ENCODE measurements around the gene ARV1. TPM values are rescaled to one million over a fixed set of nuclear protein-coding genes. Genes with fewer than 3 reads are reported as not detected.
"Not testable (repeated sequence)": the region's sequence is repeated elsewhere in the genome, so short reads cannot be mapped to it uniquely, and the experiment has no call there.

The ARV1 gene
- total RNA-seq, 2 donors from 2014 or later = 12.2 to 15.6 TPM

GRCh38 chr1:231035799-231036198 lies 56.9 kb downstream of the ARV1 start:
- H3K36me3 Mint-ChIP-seq = no peaks in the 10 kb centered on the region
- H3K9me3 Mint-ChIP-seq = no peaks in the 10 kb centered on the region
- ATAC-seq = no peak
- H3K4me3 Mint-ChIP-seq = peak overlapping the region; percentile 52
- H3K27ac Mint-ChIP-seq = peak overlapping the region; percentile 14 to 24
- DNase-seq (ENCODE audit: low spot score) = no peak
- H3K27me3 Mint-ChIP-seq = no peaks in the 10 kb centered on the region
- H3K4me1 Mint-ChIP-seq (ENCODE audit: low read depth in 2 of 2) = peaks cover 21 to 29% of the 10 kb centered on the region in 2 donors

GRCh38 chr1:231036416-231036815 lies 57.5 kb downstream of the ARV1 start:
- no peaks in the 10 kb centered on the region for H3K36me3 Mint-ChIP-seq
- ATAC-seq (peak; percentile 56 to 69), DNase-seq (ENCODE audit: low spot score) (no peak)
- H3K4me1 Mint-ChIP-seq (ENCODE audit: low read depth in 2 of 2) = peaks cover 24 to 33% of the 10 kb centered on the region in 2 donors
- H3K4me3 Mint-ChIP-seq = peak overlapping the region; percentile 52
- peaks cover 3 to 5% of the 10 kb centered on the region in 2 donors for H3K27me3 Mint-ChIP-seq
- no peaks in the 10 kb centered on the region for H3K9me3 Mint-ChIP-seq
- peak overlapping the region; percentile 14 to 24 for H3K27ac Mint-ChIP-seq

DNA sequence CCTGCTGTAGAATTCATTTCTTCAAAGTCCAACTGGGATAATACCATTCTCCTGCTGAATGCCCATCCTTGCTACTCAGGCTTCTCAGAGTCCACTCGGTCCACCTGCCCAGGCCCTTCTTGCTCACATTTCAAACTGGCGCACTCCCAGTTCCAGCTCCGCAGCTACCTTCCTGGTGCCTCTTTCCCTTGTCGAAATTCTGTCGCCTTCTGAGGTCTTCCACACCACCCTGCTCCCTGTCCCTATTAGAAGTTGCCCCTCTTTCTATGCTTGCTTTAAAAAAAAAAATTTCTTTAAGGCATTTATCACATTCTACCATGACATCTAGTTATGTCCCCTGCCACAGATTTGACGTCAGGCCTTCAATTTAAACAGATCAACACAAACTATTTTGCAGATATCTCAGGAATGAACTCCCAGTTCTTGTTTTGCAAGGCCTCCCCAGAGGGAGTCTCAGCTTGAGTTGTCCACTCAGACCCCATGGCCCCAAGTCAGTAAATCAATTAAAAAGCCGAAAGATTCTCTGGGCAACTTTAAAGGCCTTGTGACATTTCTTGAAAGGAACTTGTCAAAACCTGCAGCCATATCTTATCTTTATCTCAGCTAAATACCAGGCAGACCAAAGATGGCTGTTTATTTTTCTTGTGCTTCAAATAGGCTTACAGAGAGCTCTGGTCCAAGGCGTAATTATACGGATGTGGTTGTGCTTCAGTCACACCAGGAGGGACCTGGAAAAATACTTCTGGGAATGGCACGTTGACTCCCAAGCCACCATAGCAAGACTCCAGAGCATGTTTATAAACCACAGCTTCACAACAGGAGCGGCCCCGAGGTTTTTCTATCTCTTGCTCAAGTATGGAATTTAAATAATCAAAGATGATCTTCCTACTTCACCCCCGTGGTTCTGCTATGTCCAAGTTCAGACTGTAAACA lies 59.0 kb downstream of the ARV1 start:
- DNase-seq (ENCODE audit: low spot score) (no peak), ATAC-seq (no peak)
- Mint-ChIP-seq H3K27me3 (peaks cover 4 to 8% of the 10 kb centered on the region in 2 donors), H3K4me3 (peak overlapping the region; percentile 62), H3K36me3 (no peaks in the 10 kb centered on the region), H3K9me3 (no peaks in the 10 kb centered on the region), H3K27ac (peak overlapping the region in 1 of 2 donors; percentile 33), H3K4me1 (ENCODE audit: low read depth in 2 of 2) (peaks cover 25 to 36% of the 10 kb centered on the region in 2 donors)

DNA sequence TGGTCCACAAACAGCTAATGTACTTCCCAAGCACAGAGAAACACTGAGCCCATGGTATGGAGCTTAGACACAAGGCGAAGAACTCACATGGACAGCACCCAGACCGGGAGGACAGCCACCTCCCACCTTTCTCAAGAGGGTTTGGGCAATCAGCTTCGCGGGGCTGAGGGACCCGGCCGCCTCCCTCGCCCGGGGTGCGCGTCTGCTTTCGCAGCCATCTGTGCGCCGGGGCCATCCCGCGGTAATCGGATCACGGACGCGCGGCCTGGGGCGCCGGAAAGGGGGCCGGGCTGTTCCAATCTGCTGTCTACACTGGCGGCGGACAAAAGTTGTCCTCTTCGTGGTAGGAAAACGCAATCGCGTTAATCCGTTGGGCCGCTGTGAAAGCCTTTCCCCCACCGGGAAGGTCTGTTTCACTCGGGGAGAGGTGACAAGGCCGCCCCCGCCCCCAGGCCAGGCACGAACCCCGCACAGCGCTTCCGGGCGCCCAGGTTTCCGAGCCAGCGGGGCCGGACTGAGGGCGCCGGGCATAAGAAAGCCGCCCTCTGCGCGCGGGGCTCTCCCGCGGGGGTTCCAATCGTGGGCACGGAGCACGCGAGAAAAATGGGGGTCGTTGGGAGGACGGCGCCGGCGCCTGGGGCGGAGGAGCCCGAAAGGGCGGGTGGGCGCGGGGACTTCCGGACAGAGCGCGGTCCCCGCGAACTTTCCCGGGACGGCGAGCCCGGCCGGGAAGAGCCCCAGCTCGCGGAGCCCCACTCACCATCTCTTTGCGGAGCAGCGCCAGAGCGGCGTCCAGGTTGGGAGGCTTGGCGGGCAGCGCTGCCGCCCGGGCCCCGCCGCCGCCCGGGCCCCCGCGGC lies 60.5 kb downstream of the ARV1 start:
- H3K4me3 Mint-ChIP-seq = peak overlapping the region; percentile 62
- ATAC-seq (peak; percentile 65 to 70), DNase-seq (ENCODE audit: low spot score) (peak; percentile 67)
- H3K27ac Mint-ChIP-seq = peak overlapping the region in 1 of 2 donors; percentile 19
- H3K9me3 Mint-ChIP-seq = no peaks in the 10 kb centered on the region
- peaks cover 4 to 8% of the 10 kb centered on the region in 2 donors for H3K27me3 Mint-ChIP-seq
- H3K4me1 Mint-ChIP-seq (ENCODE audit: low read depth in 2 of 2) = peaks cover 25 to 36% of the 10 kb centered on the region in 2 donors
- H3K36me3 Mint-ChIP-seq = no peaks in the 10 kb centered on the region

GRCh38 chr1:231040019-231040799 lies 61.3 kb downstream of the ARV1 start, which contains the start of gene FAM89A:
TSS of gene FAM89A (minus strand) at chr1:231040254. CDS start at chr1:231040211, 43 bp downstream.
- peaks cover 6 to 12% of the 10 kb centered on the region in 2 donors for H3K27me3 Mint-ChIP-seq
- peak within 1 kb of the TSS; percentile 77 for H3K4me3 Mint-ChIP-seq
- H3K36me3 Mint-ChIP-seq = no peaks in the 10 kb centered on the region
- ATAC-seq = peak; percentile 88 to 91
- H3K27ac Mint-ChIP-seq = peak within 1 kb of the TSS; percentile 60 to 78
- H3K9me3 Mint-ChIP-seq = peaks cover 3% of the 10 kb centered on the region
- H3K4me1 Mint-ChIP-seq (ENCODE audit: low read depth in 2 of 2) = peaks cover 25 to 36% of the 10 kb centered on the region in 2 donors
- DNase-seq (ENCODE audit: low spot score) = peak; percentile 77

DNA sequence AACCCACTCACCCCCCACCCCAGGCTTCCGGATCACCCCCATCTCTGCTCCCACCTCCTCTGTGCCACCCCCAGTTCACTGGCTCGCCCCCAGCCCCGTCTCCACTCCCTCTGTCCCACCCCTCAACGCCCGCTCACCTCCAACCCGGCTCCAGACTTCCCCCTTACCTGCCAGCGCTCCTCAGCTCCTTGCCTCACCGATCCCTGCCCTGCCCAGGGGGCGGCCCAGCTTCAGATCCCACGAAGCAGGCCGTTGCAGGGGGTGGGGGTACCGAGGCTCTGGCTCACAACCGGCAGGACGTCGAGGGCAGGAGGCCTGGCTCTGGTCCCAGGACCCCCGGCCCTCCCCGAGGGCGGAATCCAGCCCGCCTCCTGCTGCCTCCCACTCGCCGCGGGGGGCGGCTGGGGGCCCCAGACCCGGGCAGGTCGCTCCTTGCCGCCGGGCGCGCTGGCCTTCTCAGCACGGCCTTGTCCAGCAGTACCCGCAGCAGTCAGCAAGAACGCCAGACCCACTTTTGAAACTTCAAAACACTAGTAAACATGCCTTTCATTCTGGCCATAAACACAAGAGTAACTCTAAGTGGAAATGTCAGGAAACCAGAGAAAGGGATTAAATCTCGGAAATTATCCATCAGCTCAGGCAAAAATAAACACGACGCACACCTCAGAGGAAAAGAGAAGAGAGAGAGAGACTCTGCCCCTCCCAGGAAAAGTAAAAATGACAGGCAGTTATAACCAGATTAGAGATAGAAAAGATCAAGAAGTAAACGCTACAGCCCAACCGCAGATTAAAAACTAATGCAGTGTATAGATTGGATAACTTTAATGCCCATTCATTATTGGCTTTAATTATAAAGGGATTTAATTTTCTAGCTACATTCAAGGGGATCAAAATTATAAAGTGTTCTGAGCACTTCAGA lies 62.2 kb downstream of the ARV1 start:
- DNase-seq (ENCODE audit: low spot score) = no peak
- H3K27me3 Mint-ChIP-seq = peaks cover 14 to 21% of the 10 kb centered on the region in 2 donors
- no peak for ATAC-seq
- H3K9me3 Mint-ChIP-seq = peaks cover 3% of the 10 kb centered on the region
- H3K4me3 Mint-ChIP-seq = peak overlapping the region; percentile 77
- H3K4me1 Mint-ChIP-seq (ENCODE audit: low read depth in 2 of 2) = peaks cover 20 to 30% of the 10 kb centered on the region in 2 donors
- peak overlapping the region; percentile 60 to 78 for H3K27ac Mint-ChIP-seq
- no peaks in the 10 kb centered on the region for H3K36me3 Mint-ChIP-seq

DNA sequence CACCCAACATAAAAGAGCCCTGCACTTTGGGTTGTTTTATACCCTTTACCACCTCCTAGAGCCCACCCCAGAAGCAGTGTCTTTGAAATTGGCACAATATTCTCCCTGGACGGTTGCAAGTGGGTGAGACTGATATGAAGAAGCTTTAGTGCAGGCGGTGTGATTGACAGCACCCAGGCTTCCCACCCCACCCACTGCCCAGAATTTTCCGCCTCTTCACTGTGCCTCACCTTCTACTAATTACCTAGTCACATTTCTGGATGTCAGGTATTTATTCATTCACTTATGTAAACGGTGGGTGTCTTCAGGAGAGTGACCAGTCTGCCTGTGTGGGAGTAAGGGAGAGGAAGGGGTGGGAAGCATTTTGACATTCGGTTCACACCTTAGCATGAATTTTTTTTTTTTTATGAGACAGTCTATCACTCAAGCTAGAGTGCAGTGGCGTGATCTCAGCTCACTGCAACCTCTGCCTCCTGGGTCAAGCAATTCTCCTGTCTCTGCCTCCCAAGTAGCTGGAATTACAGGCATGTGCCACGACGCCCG lies 62.9 kb downstream of the ARV1 start:
- Mint-ChIP-seq H3K4me1 (ENCODE audit: low read depth in 2 of 2) (peaks cover 13 to 23% of the 10 kb centered on the region in 2 donors), H3K27ac (peak overlapping the region; percentile 60 to 78), H3K9me3 (peaks cover 3% of the 10 kb centered on the region), H3K4me3 (peak overlapping the region; percentile 77), H3K36me3 (no peaks in the 10 kb centered on the region), H3K27me3 (peaks cover 18 to 24% of the 10 kb centered on the region in 2 donors)
- DNase-seq (ENCODE audit: low spot score) (no peak), ATAC-seq (no peak)

GRCh38 chr1:231044588-231044987 lies 65.7 kb downstream of the ARV1 start:
- H3K36me3 Mint-ChIP-seq = no peaks in the 10 kb centered on the region
- peaks cover 3% of the 10 kb centered on the region for H3K9me3 Mint-ChIP-seq
- DNase-seq (ENCODE audit: low spot score) (no peak), ATAC-seq (no peak)
- H3K27me3 Mint-ChIP-seq = peaks cover 31 to 44% of the 10 kb centered on the region in 2 donors
- H3K4me3 Mint-ChIP-seq = no peak overlapping the region
- H3K27ac Mint-ChIP-seq = no peak overlapping the region
- H3K4me1 Mint-ChIP-seq (ENCODE audit: low read depth in 2 of 2) = peaks cover 4 to 6% of the 10 kb centered on the region in 2 donors

- ATAC-seq (no peak), DNase-seq (ENCODE audit: low spot score) (no peak)
- Mint-ChIP-seq H3K27me3 (peaks cover 31 to 44% of the 10 kb centered on the region in 2 donors), H3K4me1 (ENCODE audit: low read depth in 2 of 2) (peaks cover 4 to 6% of the 10 kb centered on the region in 2 donors), H3K4me3 (no peak overlapping the region), H3K36me3 (no peaks in the 10 kb centered on the region), H3K27ac (no peak overlapping the region), H3K9me3 (peaks cover 3% of the 10 kb centered on the region)
These were observed 66.4 kb downstream of the ARV1 start for GRCh38 chr1:231045286-231045685.

DNA sequence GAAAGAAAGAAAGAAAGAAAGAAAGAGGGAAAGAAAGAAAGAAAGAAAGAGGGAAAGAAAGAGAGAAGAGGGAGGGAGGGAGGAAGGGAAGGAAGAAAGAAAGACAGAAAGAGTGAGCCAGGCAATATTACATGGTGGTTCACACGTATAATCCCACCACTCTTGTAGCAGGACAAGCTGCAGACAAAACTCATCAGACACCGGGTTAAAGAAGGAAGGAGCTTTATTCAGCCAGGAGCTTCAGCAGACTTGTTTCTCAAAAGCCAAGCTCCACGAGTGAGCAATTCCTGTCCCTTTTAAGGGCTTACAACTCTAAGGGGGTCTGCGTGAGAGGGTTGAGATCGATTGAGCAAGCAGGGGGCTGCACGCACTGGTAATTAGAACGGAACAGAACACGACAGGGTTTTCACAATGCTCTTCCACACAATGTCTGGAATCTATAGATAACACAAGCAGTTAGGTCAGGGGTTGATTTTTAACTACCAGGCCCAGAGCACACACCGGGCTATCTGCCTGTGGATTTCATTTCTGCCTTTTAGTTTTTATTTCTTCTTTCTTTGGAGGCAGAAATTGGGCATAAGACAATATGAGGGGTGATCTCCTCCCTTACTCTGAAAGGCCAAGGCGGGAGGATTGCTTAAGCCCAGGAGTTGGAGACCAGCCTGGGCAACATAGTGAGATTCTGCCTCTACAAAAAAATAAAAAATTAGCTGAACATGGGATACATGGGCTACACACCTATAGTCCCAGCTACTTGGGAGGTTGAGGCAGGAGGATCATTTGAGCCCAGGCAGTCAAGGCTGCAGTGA lies 67.2 kb downstream of the ARV1 start:
- not testable (repeated sequence) for H3K9me3 Mint-ChIP-seq

GRCh38 chr1:231046730-231047395 lies 68.0 kb downstream of the ARV1 start:
- no peak for ATAC-seq
- Mint-ChIP-seq H3K27me3 (peaks cover 28 to 37% of the 10 kb centered on the region in 2 donors), H3K4me1 (ENCODE audit: low read depth in 2 of 2) (no peaks in the 10 kb centered on the region), H3K36me3 (no peaks in the 10 kb centered on the region), H3K4me3 (no peak overlapping the region), H3K27ac (no peak overlapping the region), H3K9me3 (peaks cover 3% of the 10 kb centered on the region)
- no peak for DNase-seq (ENCODE audit: low spot score)

More for the DNA sequence above, 67.2 kb downstream of the ARV1 start:
- H3K27me3 Mint-ChIP-seq = peaks cover 31 to 43% of the 10 kb centered on the region in 2 donors
- not testable (repeated sequence) for H3K4me3 Mint-ChIP-seq; H3K36me3 Mint-ChIP-seq; H3K4me1 Mint-ChIP-seq (ENCODE audit: low read depth in 2 of 2); ATAC-seq; DNase-seq (ENCODE audit: low spot score); H3K27ac Mint-ChIP-seq

All from natural killer cell treated with Interleukin-12 subunit alpha and Interleukin-12 subunit beta and Interleukin-15 and Interleukin-18, amount 100 ng/mL, for 72 hours (primary cell).